SK-N-SH (cell line): ENCODE data around the gene ANO10. TPM values are rescaled to one million over a fixed set of nuclear protein-coding genes. Genes with fewer than 3 reads are reported as not detected.

Experiments
- CTCF ChIA-PET: fragments of 300-600, 350-600 bp; formaldehyde crosslinking; extraction: SDS; loops from one replicate; lab custom pipeline; 2021; lab: Yijun Ruan, JAX
- POLR2A ChIA-PET: fragments of 350-600 bp; sonication (Branson Sonifier 250); formaldehyde crosslinking; extraction: SDS; loops from one replicate; lab custom pipeline; 2020; ENCODE audit warnings: antibody characterized with exemption, inconsistent platforms; lab: Yijun Ruan, JAX
- DNase-seq: peaks from one replicate; pipeline ENCODE4 v3.0.0; 2012
- H2AFZ ChIP-seq: fragments of 200-600 bp; sonication (generic); 2 replicates; pipeline ENCODE4 v1.8.1; 2016; ENCODE audit warnings: antibody characterized with exemption, mild to moderate bottlenecking, low read depth
- H3F3A ChIP-seq: fragments of 200-600 bp; sonication (generic); replicated peaks from 2 replicates; pipeline ENCODE3; 2016; ENCODE audit warnings: antibody characterized with exemption, mild to moderate bottlenecking; ENCODE audit not compliant: insufficient read depth
- H3K27ac ChIP-seq, 2 experiments: fragments of 200-500 bp in 1 of 2; fragments of 200-600 bp in 1 of 2; sonication (Bioruptor generic) in 1 of 2; sonication (generic), shearing (Covaris generic) in 1 of 2; 2 replicates each; pipeline versions ENCODE4 v1.5.1 to v1.6.1; 2014 to 2016; ENCODE audit warnings: low read depth in 2 of 2, inconsistent platforms in 1 of 2, low read length in 1 of 2, mild to moderate bottlenecking in 1 of 2, mixed read lengths in 1 of 2
- H3K27me3 ChIP-seq: fragments of 200-600 bp; sonication (generic), shearing (Covaris generic); 2 replicates; pipeline ENCODE4 v1.6.1; 2016; ENCODE audit warnings: mixed run types; ENCODE audit not compliant: insufficient read depth
- H3K36me3 ChIP-seq, 2 experiments: fragments of 200-500 bp in 1 of 2; fragments of 200-600 bp in 1 of 2; sonication (Bioruptor generic) in 1 of 2; sonication (generic) in 1 of 2; replicated peaks in 1 of 2; 2 replicates each; pipeline versions ENCODE3 to v1.5.1; 2014 to 2016; ENCODE audit warnings: low read length in 1 of 2, mild to moderate bottlenecking in 1 of 2; ENCODE audit not compliant: insufficient read depth in 2 of 2, control insufficient read depth in 1 of 2
- H3K4me1 ChIP-seq, 2 experiments: fragments of 200-500 bp in 1 of 2; fragments of 200-600 bp in 1 of 2; sonication (Bioruptor generic) in 1 of 2; sonication (generic), shearing (Covaris generic) in 1 of 2; 2 replicates each; pipeline versions ENCODE4 v1.5.1 to v1.6.1; 2014 to 2016; ENCODE audit warnings: low read depth in 1 of 2, low read length in 1 of 2, mixed run types in 1 of 2; ENCODE audit not compliant: insufficient read depth in 2 of 2, control insufficient read depth in 1 of 2
- H3K4me2 ChIP-seq: fragments of 200-600 bp; sonication (generic), shearing (Covaris generic); 2 replicates; pipeline ENCODE4 v1.6.1; 2017; ENCODE audit warnings: mixed run types
- H3K4me3 ChIP-seq, 2 experiments: fragments of 200-500 bp in 1 of 2; fragments of 200-600 bp in 1 of 2; sonication (Bioruptor generic) in 1 of 2; sonication (generic), shearing (Covaris generic) in 1 of 2; 2 replicates each; pipeline versions ENCODE4 v1.5.1 to v1.8.1; 2014 to 2016; ENCODE audit warnings: low read depth in 2 of 2, inconsistent platforms in 1 of 2, low read length in 1 of 2, mild to moderate bottlenecking in 1 of 2, mixed read lengths in 1 of 2, moderate library complexity in 1 of 2
- H3K79me2 ChIP-seq: fragments of 200-600 bp; sonication (generic); 2 replicates; pipeline ENCODE4 v1.8.1; 2017; ENCODE audit warnings: mild to moderate bottlenecking; ENCODE audit not compliant: insufficient read depth
- H3K9ac ChIP-seq: fragments of 200-600 bp; sonication (generic); 2 replicates; pipeline ENCODE4 v1.6.1; 2017; ENCODE audit warnings: mixed run types
- H3K9me2 ChIP-seq: fragments of 200-600 bp; sonication (generic); 2 replicates; pipeline ENCODE4 v1.6.1; 2017; ENCODE audit warnings: mixed run types
- H3K9me3 ChIP-seq: fragments of 200-600 bp; sonication (generic); 2 replicates; pipeline ENCODE4 v1.6.1; 2017; ENCODE audit warnings: mixed run types, mild to moderate bottlenecking, moderate library complexity
- H4K20me1 ChIP-seq: fragments of 200-600 bp; sonication (generic); 2 replicates; pipeline ENCODE4 v1.6.1; 2017; ENCODE audit warnings: mild to moderate bottlenecking, mixed run types; ENCODE audit not compliant: insufficient read depth
- CHD2 ChIP-seq: fragments of 150-350 bp; IDR thresholded peaks from 2 replicates; pipeline ENCODE4 v1.6.1; 2018; ENCODE audit warnings: low read length; ENCODE audit not compliant: partially characterized antibody
- CTCF ChIP-seq: fragments of 200-600 bp; sonication (generic); IDR thresholded peaks from 2 replicates; pipeline ENCODE4 v1.6.1; 2017; ENCODE audit warnings: antibody characterized with exemption, mild to moderate bottlenecking, moderate library complexity
- ELF1 ChIP-seq: IDR thresholded peaks from 2 replicates; pipeline ENCODE4 v1.4.0; 2012
- EP300 ChIP-seq, 2 experiments: IDR thresholded peaks; 2 replicates each; pipeline versions ENCODE4 v1.4.0 to v1.6.1; 2012; ENCODE audit warnings: borderline replicate concordance in 1 of 2, low read depth in 1 of 2, low read length in 1 of 2
- EZH2phosphoT487 ChIP-seq: fragments of 200-600 bp; sonication (generic); IDR thresholded peaks from 2 replicates; pipeline ENCODE4 v1.6.1; 2017; ENCODE audit warnings: low read depth, mixed run types, mild to moderate bottlenecking, antibody characterized with exemption, moderate library complexity, borderline replicate concordance
- FOSL2 ChIP-seq: IDR thresholded peaks from 2 replicates; pipeline ENCODE4 v1.4.0; 2012; ENCODE audit warnings: low read depth, mild to moderate bottlenecking, moderate library complexity, borderline replicate concordance
- GABPA ChIP-seq: IDR thresholded peaks from 2 replicates; pipeline ENCODE4 v1.4.0; 2012; ENCODE audit warnings: low read depth, mild to moderate bottlenecking
- GATA2 ChIP-seq: sonication (generic); formaldehyde crosslinking; IDR thresholded peaks from 2 replicates; pipeline ENCODE4 v1.5.0; 2020; ENCODE audit warnings: mild to moderate bottlenecking, missing genetic modification reagents
- IRF3 ChIP-seq: fragments of 150-350 bp; IDR thresholded peaks from 2 replicates; pipeline ENCODE4 v1.6.1; 2016; ENCODE audit warnings: mild to moderate bottlenecking, low read depth, low read length
- JUND ChIP-seq: IDR thresholded peaks from 2 replicates; pipeline ENCODE4 v1.4.0; 2012
- MEF2A ChIP-seq: IDR thresholded peaks from 2 replicates; pipeline ENCODE4 v1.4.0; 2012; ENCODE audit warnings: low read depth, borderline replicate concordance
- MXI1 ChIP-seq: IDR thresholded peaks from 2 replicates; pipeline ENCODE4 v1.6.1; 2012; ENCODE audit warnings: mild to moderate bottlenecking, low read depth, low read length, improper control_type of control experiment
- NFIC ChIP-seq: IDR thresholded peaks from 2 replicates; pipeline ENCODE4 v1.4.0; 2012; ENCODE audit warnings: borderline replicate concordance
- NRF1 ChIP-seq: IDR thresholded peaks from 2 replicates; pipeline ENCODE4 v1.6.1; 2012; ENCODE audit warnings: low read depth, mild to moderate bottlenecking, low read length
- PBX3 ChIP-seq: IDR thresholded peaks from 2 replicates; pipeline ENCODE4; 2012
- RCOR1 ChIP-seq: fragments of 150-350 bp; IDR thresholded peaks from 2 replicates; pipeline ENCODE4 v1.6.1; 2017; ENCODE audit warnings: antibody characterized with exemption, low read length
- RXRA ChIP-seq: IDR thresholded peaks from 2 replicates; pipeline ENCODE4 v1.4.0; 2012; ENCODE audit warnings: low read depth, mild to moderate bottlenecking, borderline replicate concordance
- SIN3A ChIP-seq: IDR thresholded peaks from 2 replicates; pipeline ENCODE4 v1.6.1; 2012; ENCODE audit warnings: low read depth, mild to moderate bottlenecking, low read length, moderate library complexity, borderline replicate concordance
- polyA plus RNA-seq, 3 experiments: library from polyadenylated mRNA; depleted of rRNA; stranded (reverse); fragments of >200 nt; gene quantifications; 2 replicates each; pipeline ENCODE4 v1.2.3, GENCODE V29; 2012

The ANO10 gene
- polyA plus RNA-seq, 1 of the 3 experiments (the other 2 are of a cell fraction), result 16.8 TPM

- TF ChIP-seq NRF1 (no peak), NFIC (no peak), FOSL2 (no peak), MXI1 (no peak), PBX3 (no peak), GATA2 (CRISPR knock-in tag) (no peak), JUND (no peak), CHD2 (no peak), EP300 (IDR thresholded peaks at IDR 0.05; ENCODE audit: borderline replicate concordance in 1 of 2, low read depth in 1 of 2, low read length in 1 of 2) (no peak), ELF1 (no peak), EZH2phosphoT487 (no peak), RXRA (no peak), IRF3 (no peak), RCOR1 (no peak), GABPA (no peak), CTCF (no peak), SIN3A (no peak), MEF2A (no peak)
- Histone ChIP-seq H3K4me2 (no peak overlapping the region), H3K4me3 (no peak overlapping the region), H3K9me2 (no peaks in the 10 kb centered on the region), H3F3A (peaks cover 6% of the 10 kb centered on the region), H3K4me1 (no peaks in the 10 kb centered on the region; a peak in 1 of 4 replicates), H3K27ac (no peak overlapping the region), H3K9me3 (no peaks in the 10 kb centered on the region), H2AFZ (no peak overlapping the region), H3K9ac (no peak overlapping the region), H3K79me2 (no peaks in the 10 kb centered on the region), H3K36me3 (peaks cover 0 to 11% of the 10 kb centered on the region in 2 experiments), H3K27me3 (no peaks in the 10 kb centered on the region), H4K20me1 (no peaks in the 10 kb centered on the region)
- no peak for DNase-seq
- POLR2A ChIA-PET, result no interaction called here
- CTCF ChIA-PET, result interaction anchor here (1.2 to 1.4 kb wide), 2 partner anchors 11 to 366 kb away, joined by 3 to 6 read pairs; no protein-coding TSS in a partner anchor
Measured at GRCh38 chr3:43528498-43529099, 93.2 kb downstream of the ANO10 start.
